ENCODE results near the gene EXOSC7. TPM values are rescaled to one million over a fixed set of nuclear protein-coding genes. Genes with fewer than 3 reads are reported as not detected.
A peak's percentile ranks its signal among the peaks of the same experiment; 100 is the strongest.

EXOSC7 gene
- total and polyA plus RNA-seq, 9 of the 15 experiments (the other 6 are each of a cell fraction or from before 2014, with no cell fraction given) = 88.5 to 237 (median 112) TPM

DNA sequence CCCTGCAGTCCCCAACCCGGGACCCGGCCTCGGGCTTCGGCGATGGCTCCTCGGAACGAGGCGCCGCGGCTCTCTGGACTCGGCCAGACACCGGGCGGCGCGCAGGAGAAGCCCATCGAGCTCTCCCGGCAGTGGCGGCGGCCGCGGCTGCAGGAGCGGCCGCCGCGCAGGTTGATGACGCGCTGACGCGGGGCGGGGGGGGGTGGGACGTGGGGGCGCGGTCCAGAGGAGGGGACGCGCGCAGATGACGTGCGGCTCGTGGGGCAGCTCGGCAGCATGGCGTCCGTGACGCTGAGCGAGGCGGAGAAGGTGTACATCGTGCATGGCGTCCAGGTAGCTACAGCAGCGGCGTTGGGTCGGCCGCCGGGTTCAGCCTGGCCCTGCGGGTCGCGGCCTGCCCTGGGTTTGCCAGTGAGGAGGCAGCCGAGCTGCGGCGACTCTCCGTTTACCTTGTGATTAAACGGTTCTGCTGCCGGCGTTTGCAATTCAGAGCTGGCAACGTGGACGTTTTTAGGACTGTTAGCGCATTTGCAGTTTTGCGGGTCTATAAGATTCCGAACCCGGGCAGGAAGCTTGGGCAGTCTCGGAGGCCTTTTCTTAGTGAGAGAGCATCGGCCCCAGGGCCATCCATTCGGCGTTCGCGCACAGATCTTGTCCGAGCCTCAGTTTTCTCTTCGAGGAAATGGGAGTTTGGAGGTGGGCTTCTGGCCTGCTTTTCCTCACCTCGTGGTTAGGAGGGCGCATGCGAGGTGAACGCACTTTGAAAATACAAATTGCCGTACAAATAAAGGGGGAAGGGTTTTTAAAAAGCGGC lies at the start of gene EXOSC7, which contains the start of gene ZDHHC3 (continued):
- TF ChIP-seq, protein P1, sequence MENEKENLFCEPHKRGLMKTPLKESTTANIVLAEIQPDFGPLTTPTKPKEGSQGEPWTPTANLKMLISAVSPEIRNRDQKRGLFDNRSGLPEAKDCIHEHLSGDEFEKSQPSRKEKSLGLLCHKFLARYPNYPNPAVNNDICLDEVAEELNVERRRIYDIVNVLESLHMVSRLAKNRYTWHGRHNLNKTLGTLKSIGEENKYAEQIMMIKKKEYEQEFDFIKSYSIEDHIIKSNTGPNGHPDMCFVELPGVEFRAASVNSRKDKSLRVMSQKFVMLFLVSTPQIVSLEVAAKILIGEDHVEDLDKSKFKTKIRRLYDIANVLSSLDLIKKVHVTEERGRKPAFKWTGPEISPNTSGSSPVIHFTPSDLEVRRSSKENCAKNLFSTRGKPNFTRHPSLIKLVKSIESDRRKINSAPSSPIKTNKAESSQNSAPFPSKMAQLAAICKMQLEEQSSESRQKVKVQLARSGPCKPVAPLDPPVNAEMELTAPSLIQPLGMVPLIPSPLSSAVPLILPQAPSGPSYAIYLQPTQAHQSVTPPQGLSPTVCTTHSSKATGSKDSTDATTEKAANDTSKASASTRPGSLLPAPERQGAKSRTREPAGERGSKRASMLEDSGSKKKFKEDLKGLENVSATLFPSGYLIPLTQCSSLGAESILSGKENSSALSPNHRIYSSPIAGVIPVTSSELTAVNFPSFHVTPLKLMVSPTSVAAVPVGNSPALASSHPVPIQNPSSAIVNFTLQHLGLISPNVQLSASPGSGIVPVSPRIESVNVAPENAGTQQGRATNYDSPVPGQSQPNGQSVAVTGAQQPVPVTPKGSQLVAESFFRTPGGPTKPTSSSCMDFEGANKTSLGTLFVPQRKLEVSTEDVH (IDR thresholded peaks at IDR 0.05; ENCODE audit: low read depth, partially characterized antibody) = no peak
- TF ChIP-seq MCM3 (IDR thresholded peaks at IDR 0.05) (no peak), TRIM24 (IDR thresholded peaks at IDR 0.05) (no peak), CBX8 (IDR thresholded peaks at IDR 0.05; ENCODE audit: borderline replicate concordance, extremely low read depth, low read depth, low read length, poor library complexity, severe bottlenecking) (no peak), KDM5B (IDR thresholded peaks at IDR 0.05; ENCODE audit: insufficient replicate concordance, low read depth, low read length) (peak; percentile 95), RBM39 (optimal IDR thresholded peaks at IDR 0.05; ENCODE audit: low read depth, low read length) (no peak), ZNF316 (IDR thresholded peaks at IDR 0.05) (no peak; the same call in 1 of the 2 replicates), EP300 (IDR thresholded peaks at IDR 0.05; ENCODE audit: low read length) (no peak), ZNF23 (CRISPR knock-in tag; IDR thresholded peaks at IDR 0.05) (no peak), GTF2F1 (IDR thresholded peaks at IDR 0.05; ENCODE audit: low read depth, low read length) (no peak), ZFX (CRISPR knock-in tag; IDR thresholded peaks at IDR 0.05) (peak; percentile 81), WHSC1 (IDR thresholded peaks at IDR 0.05; ENCODE audit: low read length) (no peak), HDAC3 (IDR thresholded peaks at IDR 0.05; ENCODE audit: borderline replicate concordance, partially characterized antibody) (no peak), ZBTB8A (IDR thresholded peaks at IDR 0.05; ENCODE audit: partially characterized antibody) (no peak), MTA1 (IDR thresholded peaks at IDR 0.05; ENCODE audit: borderline replicate concordance) (peak; percentile 91)
- TF ChIP-seq, protein P2, sequence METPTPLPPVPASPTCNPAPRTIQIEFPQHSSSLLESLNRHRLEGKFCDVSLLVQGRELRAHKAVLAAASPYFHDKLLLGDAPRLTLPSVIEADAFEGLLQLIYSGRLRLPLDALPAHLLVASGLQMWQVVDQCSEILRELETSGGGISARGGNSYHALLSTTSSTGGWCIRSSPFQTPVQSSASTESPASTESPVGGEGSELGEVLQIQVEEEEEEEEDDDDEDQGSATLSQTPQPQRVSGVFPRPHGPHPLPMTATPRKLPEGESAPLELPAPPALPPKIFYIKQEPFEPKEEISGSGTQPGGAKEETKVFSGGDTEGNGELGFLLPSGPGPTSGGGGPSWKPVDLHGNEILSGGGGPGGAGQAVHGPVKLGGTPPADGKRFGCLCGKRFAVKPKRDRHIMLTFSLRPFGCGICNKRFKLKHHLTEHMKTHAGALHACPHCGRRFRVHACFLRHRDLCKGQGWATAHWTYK (CRISPR knock-in tag; IDR thresholded peaks at IDR 0.05) = no peak
- TF ChIP-seq, protein P3, sequence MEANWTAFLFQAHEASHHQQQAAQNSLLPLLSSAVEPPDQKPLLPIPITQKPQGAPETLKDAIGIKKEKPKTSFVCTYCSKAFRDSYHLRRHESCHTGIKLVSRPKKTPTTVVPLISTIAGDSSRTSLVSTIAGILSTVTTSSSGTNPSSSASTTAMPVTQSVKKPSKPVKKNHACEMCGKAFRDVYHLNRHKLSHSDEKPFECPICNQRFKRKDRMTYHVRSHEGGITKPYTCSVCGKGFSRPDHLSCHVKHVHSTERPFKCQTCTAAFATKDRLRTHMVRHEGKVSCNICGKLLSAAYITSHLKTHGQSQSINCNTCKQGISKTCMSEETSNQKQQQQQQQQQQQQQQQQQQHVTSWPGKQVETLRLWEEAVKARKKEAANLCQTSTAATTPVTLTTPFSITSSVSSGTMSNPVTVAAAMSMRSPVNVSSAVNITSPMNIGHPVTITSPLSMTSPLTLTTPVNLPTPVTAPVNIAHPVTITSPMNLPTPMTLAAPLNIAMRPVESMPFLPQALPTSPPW (CRISPR knock-in tag; IDR thresholded peaks at IDR 0.05) = peak; percentile 100
- TF ChIP-seq, protein P4, sequence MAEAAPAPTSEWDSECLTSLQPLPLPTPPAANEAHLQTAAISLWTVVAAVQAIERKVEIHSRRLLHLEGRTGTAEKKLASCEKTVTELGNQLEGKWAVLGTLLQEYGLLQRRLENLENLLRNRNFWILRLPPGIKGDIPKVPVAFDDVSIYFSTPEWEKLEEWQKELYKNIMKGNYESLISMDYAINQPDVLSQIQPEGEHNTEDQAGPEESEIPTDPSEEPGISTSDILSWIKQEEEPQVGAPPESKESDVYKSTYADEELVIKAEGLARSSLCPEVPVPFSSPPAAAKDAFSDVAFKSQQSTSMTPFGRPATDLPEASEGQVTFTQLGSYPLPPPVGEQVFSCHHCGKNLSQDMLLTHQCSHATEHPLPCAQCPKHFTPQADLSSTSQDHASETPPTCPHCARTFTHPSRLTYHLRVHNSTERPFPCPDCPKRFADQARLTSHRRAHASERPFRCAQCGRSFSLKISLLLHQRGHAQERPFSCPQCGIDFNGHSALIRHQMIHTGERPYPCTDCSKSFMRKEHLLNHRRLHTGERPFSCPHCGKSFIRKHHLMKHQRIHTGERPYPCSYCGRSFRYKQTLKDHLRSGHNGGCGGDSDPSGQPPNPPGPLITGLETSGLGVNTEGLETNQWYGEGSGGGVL (CRISPR knock-in tag; IDR thresholded peaks at IDR 0.05) = no peak

All from K562 (cell line).